A549 treated with CpdA at 1 μM for 4 hours (cell line): ENCODE data around the gene LAMA3. TPM values are rescaled to one million over a fixed set of nuclear protein-coding genes. Genes with fewer than 3 reads are reported as not detected.

ENCODE experiments used
- total RNA-seq: library from RNA; stranded (reverse); fragments of 200-300 nt; extraction: Qiagen RNA extraction; gene quantifications from 5 replicates; pipeline ENCODE4 v1.2.3, GENCODE V29; 2022; ENCODE audit warnings: low read depth

LAMA3 gene, protein sequence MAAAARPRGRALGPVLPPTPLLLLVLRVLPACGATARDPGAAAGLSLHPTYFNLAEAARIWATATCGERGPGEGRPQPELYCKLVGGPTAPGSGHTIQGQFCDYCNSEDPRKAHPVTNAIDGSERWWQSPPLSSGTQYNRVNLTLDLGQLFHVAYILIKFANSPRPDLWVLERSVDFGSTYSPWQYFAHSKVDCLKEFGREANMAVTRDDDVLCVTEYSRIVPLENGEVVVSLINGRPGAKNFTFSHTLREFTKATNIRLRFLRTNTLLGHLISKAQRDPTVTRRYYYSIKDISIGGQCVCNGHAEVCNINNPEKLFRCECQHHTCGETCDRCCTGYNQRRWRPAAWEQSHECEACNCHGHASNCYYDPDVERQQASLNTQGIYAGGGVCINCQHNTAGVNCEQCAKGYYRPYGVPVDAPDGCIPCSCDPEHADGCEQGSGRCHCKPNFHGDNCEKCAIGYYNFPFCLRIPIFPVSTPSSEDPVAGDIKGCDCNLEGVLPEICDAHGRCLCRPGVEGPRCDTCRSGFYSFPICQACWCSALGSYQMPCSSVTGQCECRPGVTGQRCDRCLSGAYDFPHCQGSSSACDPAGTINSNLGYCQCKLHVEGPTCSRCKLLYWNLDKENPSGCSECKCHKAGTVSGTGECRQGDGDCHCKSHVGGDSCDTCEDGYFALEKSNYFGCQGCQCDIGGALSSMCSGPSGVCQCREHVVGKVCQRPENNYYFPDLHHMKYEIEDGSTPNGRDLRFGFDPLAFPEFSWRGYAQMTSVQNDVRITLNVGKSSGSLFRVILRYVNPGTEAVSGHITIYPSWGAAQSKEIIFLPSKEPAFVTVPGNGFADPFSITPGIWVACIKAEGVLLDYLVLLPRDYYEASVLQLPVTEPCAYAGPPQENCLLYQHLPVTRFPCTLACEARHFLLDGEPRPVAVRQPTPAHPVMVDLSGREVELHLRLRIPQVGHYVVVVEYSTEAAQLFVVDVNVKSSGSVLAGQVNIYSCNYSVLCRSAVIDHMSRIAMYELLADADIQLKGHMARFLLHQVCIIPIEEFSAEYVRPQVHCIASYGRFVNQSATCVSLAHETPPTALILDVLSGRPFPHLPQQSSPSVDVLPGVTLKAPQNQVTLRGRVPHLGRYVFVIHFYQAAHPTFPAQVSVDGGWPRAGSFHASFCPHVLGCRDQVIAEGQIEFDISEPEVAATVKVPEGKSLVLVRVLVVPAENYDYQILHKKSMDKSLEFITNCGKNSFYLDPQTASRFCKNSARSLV (N-terminal part only)
- total RNA-seq: 31.7 to 41.0 TPM (median 39.0 TPM) in 5 replicates

DNA sequence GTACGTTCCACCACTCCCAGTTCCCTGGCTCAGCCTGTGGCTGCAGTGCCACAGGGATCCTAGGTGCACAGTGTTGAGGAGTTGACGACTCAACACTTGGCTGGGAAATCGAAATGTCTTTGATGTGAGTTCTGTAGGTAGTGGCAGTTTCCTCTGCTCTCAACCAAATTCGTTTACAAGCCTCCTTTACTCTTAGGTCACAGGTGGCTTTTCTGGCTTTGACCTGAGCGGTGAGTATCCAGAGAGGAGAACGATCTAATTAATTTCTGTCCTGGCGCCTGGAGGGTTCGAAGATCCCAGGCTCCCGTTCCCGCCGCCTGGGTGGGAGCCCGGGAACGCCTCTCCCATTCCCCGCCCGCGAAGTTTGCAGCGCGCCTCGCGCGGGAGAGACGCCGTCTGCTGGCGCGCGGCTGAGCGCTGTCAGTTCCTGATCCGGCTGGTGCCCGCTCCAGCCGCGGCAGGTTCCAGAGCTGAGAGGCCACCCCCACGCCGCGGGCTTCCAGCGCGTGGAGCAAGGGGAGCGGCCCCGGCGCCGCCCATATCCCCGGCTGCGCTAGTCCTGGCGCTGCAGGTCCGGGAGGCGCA lies at the start of gene LAMA3:
TSS of gene LAMA3 (plus strand) at position 423 of the 585 bp plus-strand sequence. CDS start 231 bp downstream, outside the sequence.

DNA sequence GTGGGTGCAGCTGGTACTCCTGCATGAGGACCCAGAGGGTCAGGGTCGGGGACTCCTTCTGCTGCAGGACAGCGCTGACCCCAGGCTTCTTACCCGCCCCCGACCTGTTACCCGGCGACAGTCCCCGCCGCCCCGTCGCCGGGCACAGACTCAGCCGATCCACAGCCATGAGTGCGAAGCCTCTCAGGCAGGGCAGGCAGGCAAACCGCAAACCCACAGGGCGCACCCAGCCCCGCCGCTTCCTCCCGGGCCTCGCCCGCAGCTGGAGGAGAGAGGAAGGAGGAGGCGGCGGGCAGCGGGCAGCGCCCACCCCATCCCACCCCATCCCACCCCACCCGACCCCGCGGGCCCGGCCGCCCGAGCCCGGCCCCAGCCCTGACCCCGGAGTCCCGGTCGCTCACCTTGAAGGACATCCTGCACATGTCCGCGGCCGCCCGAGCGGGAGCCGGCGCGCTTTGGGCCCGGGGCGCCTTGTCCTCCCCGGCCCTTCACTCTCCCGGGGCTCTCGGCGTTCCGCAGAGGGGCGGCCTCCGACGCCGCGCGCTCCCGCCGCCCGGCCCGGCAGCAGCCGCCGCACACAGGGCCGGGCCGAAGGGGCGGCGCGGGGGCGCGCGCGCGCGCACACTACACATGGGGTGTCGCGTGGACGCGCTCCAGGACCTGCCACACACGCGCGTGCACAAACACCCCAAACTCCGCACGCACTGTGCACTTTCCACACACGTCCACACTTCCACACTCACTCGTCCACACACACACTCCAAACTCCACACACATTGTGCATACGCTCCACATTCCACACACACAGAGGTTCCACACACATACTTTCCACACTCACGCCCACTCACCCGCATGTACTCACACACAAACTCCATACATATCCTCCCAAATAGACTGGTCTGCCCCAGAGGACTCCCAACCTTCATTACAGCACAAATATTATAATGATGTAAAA lies 26.7 kb upstream of the LAMA3 start, which contains the start of gene ANKRD29:
TSS of gene ANKRD29 (minus strand) at position 603 of the 955 bp plus-strand sequence. CDS start at position 422, 181 bp downstream.

Other genes starting within 250 kb of the LAMA3 start
- 25.8 to 47.7 TPM (median 26.3 TPM) in 5 replicates for gene RIOK3, start 236.2 kb upstream of the LAMA3 start, total RNA-seq
- 12.8 to 18.3 TPM (median 16.6 TPM) in 5 replicates for gene RMC1, start 185.9 kb upstream of the LAMA3 start, total RNA-seq
- 77.6 to 107 TPM (median 103 TPM) in 5 replicates for gene NPC1, start 102.9 kb upstream of the LAMA3 start, total RNA-seq
- gene ANKRD29, start 26.5 kb upstream of the LAMA3 start, total RNA-seq: 11.8 to 15.5 TPM (median 13.5 TPM) in 5 replicates